CD14-positive monocyte (primary cell): ENCODE measurements around the gene NAPB. TPM values are rescaled to one million over a fixed set of nuclear protein-coding genes. Genes with fewer than 3 reads are reported as not detected.

Experiments used
- DNase-seq, 3 donors: peaks; one replicate each; pipeline ENCODE4 v3.0.0-alpha.2; 2011 to 2022
- H2AFZ ChIP-seq: 2 replicates; pipeline ENCODE4 v1.6.0; 2012; ENCODE audit warnings: mild to moderate bottlenecking, low read depth, low read length, inconsistent platforms; ENCODE audit not compliant: insufficient read depth, poor library complexity, severe bottlenecking
- H3K27ac ChIP-seq, 2 donors: 1 replicate in 1 of 2; 2 replicates in 1 of 2; pipeline ENCODE4 v1.5.1; 2012 to 2013; ENCODE audit warnings: low read length in 2 of 2, control low read depth in 1 of 2, inconsistent platforms in 1 of 2, low read depth in 1 of 2, mild to moderate bottlenecking in 1 of 2
- H3K27me3 ChIP-seq, 2 donors: one replicate each; pipeline versions ENCODE4 v1.6.0 to v1.6.1; 2011 to 2013; ENCODE audit warnings: low read length in 2 of 2; ENCODE audit not compliant: control insufficient read depth in 2 of 2, insufficient read depth in 2 of 2
- H3K36me3 ChIP-seq, 2 donors: replicated peaks in 1 of 2; 1 replicate in 1 of 2; 2 replicates in 1 of 2; pipeline versions ENCODE4 v1.5.1 to v1.6.1; 2012 to 2013; ENCODE audit warnings: low read length in 2 of 2, control low read depth in 1 of 2, inconsistent platforms in 1 of 2, mild to moderate bottlenecking in 1 of 2; ENCODE audit not compliant: insufficient read depth in 2 of 2, control insufficient read depth in 1 of 2
- H3K4me1 ChIP-seq, 2 donors: 1 replicate in 1 of 2; 2 replicates in 1 of 2; pipeline versions ENCODE4 v1.5.1 to v1.6.1; 2012 to 2013; ENCODE audit warnings: low read length in 2 of 2, control low read depth in 1 of 2, inconsistent platforms in 1 of 2, mild to moderate bottlenecking in 1 of 2, moderate library complexity in 1 of 2; ENCODE audit not compliant: insufficient read depth in 2 of 2, control insufficient read depth in 1 of 2
- H3K4me2 ChIP-seq: replicated peaks from 2 replicates; pipeline ENCODE3; 2012; ENCODE audit warnings: low read length, moderate library complexity, mild to moderate bottlenecking; ENCODE audit not compliant: poor library complexity, severe bottlenecking; ENCODE audit errors: extremely low read depth
- H3K4me3 ChIP-seq, 3 experiments: fragments of 200-600 bp in 1 of 3; sonication (generic) in 1 of 3; replicated peaks in 1 of 3; 1 replicate in 2 of 3; 2 replicates in 1 of 3; pipeline ENCODE4 v1.5.1; 2011 to 2013; ENCODE audit warnings: low read length in 3 of 3, mild to moderate bottlenecking in 3 of 3, control low read depth in 2 of 3, low read depth in 2 of 3, inconsistent platforms in 1 of 3, moderate library complexity in 1 of 3
- H3K79me2 ChIP-seq: 2 replicates; pipeline ENCODE4 v1.6.0; 2012; ENCODE audit warnings: mild to moderate bottlenecking, control low read depth, inconsistent platforms, low read length, moderate library complexity; ENCODE audit not compliant: insufficient read depth
- H3K9ac ChIP-seq: 2 replicates; pipeline ENCODE4 v1.6.0; 2017; ENCODE audit warnings: low read length, mild to moderate bottlenecking; ENCODE audit not compliant: insufficient read depth, poor library complexity, severe bottlenecking
- H3K9me3 ChIP-seq, 2 donors: replicated peaks in 1 of 2; 1 replicate in 1 of 2; 2 replicates in 1 of 2; pipeline versions ENCODE4 v1.5.1 to v1.6.1; 2012 to 2013; ENCODE audit warnings: low read length in 2 of 2, control low read depth in 1 of 2; ENCODE audit not compliant: control insufficient read depth in 1 of 2, insufficient read depth in 1 of 2
- H4K20me1 ChIP-seq: 2 replicates; pipeline ENCODE4 v1.6.0; 2012; ENCODE audit warnings: mild to moderate bottlenecking, low read length, control low read depth, moderate library complexity; ENCODE audit not compliant: insufficient read depth
- H3K27ac Mint-ChIP-seq, 7 donors: one replicate each; pipeline ENCODE4 v1.8.0; 2020; ENCODE audit warnings: mild to moderate bottlenecking in 7 of 7, mixed read lengths in 7 of 7, moderate library complexity in 6 of 7, inconsistent platforms in 2 of 7
- H3K27me3 Mint-ChIP-seq, 3 donors: one replicate each; pipeline ENCODE4 v1.8.0; 2021 to 2022; ENCODE audit warnings: low read depth in 3 of 3, mild to moderate bottlenecking in 3 of 3, mixed read lengths in 3 of 3, moderate library complexity in 3 of 3, inconsistent platforms in 1 of 3
- H3K36me3 Mint-ChIP-seq, 2 donors: one replicate each; pipeline ENCODE4 v1.8.0; 2020; ENCODE audit warnings: mixed read lengths in 2 of 2, inconsistent platforms in 1 of 2, mild to moderate bottlenecking in 1 of 2
- H3K4me1 Mint-ChIP-seq: one replicate; pipeline ENCODE4 v1.8.0; 2020; ENCODE audit warnings: mild to moderate bottlenecking, mixed read lengths
- H3K4me3 Mint-ChIP-seq, 2 donors: one replicate each; pipeline ENCODE4 v1.8.0; 2020; ENCODE audit warnings: mild to moderate bottlenecking in 2 of 2, mixed read lengths in 2 of 2, moderate library complexity in 1 of 2
- H3K9me3 Mint-ChIP-seq, 7 donors: one replicate each; pipeline ENCODE4 v1.8.0; 2020 to 2022; ENCODE audit warnings: mixed read lengths in 7 of 7, mild to moderate bottlenecking in 6 of 7, moderate library complexity in 6 of 7, inconsistent platforms in 2 of 7
- CTCF ChIP-seq: fragments of 200-600 bp; IDR thresholded peaks from one replicate; pipeline ENCODE4 v1.8.0; 2022; ENCODE audit warnings: antibody characterized with exemption, mild to moderate bottlenecking
- WGBS: methylation state at CpG from one replicate; pipeline ENCODE4 v1.1.5; 2013; ENCODE audit warnings: missing lambda C conversion rate; ENCODE audit not compliant: insufficient coverage; 5-methylcytosine and 5-hydroxymethylcytosine counted together
- intact Hi-C, 2 donors: fragments of 100-400 bp; cut with micrococcal nuclease; formaldehyde crosslinking; loops; one replicate each; pipeline versions ENCODE4 v1.15.0 to v1.15.1; 2023
- polyA plus RNA-seq, 3 donors: library from polyadenylated mRNA; depleted of rRNA in 1 of 3; unstranded in 2 of 3; stranded (reverse) in 1 of 3; fragments of 300-500 nt in 2 of 3; fragments of >200 nt in 1 of 3; fragmentation: Illumina TruSeq in 2 of 3; gene quantifications; 1 replicate in 2 of 3; 2 replicates in 1 of 3; pipeline ENCODE4 v1.2.3, GENCODE V29; 2012 to 2021

The NAPB gene
- polyA plus RNA-seq, 3 donors: 2.4 to 6.3 (median 2.6) TPM

GRCh38 chr20:23347791-23348190, 73.5 kb downstream of the NAPB start:
- Mint-ChIP-seq H3K4me3 (no peak overlapping the region), H3K4me1 (peaks cover 19% of the 10 kb centered on the region), H3K27me3 (no peaks in the 10 kb centered on the region), H3K27ac (no peak overlapping the region), H3K36me3 (no peaks in the 10 kb centered on the region), H3K9me3 (peaks cover 0 to 2% (median 0%) of the 10 kb centered on the region in 7 donors)
- peak in 1 of 3 donors; percentile 29 for DNase-seq
- no peaks in the 10 kb centered on the region for H3K27me3 ChIP-seq
- H3K36me3 ChIP-seq: no peaks in the 10 kb centered on the region
- no peak overlapping the region for H2AFZ ChIP-seq
- H3K79me2 ChIP-seq: peaks cover 23% of the 10 kb centered on the region
- no peak overlapping the region for H3K4me2 ChIP-seq
- no peak for TF ChIP-seq CTCF
- intact Hi-C loops: loop anchor here (2.0 to 10.0 kb wide), 4 partner anchors 13 to 653 kb away; no protein-coding TSS in a partner anchor
- 77% methylated on average over 5 of the region's 6 CpGs for WGBS
- H3K9ac ChIP-seq: no peak overlapping the region
- no peak overlapping the region for H3K27ac ChIP-seq
- H3K4me3 ChIP-seq: no peak overlapping the region
- H3K4me1 ChIP-seq: peaks cover 22 to 28% of the 10 kb centered on the region in 2 donors
- H3K9me3 ChIP-seq: no peaks in the 10 kb centered on the region
- H4K20me1 ChIP-seq: peaks cover 6% of the 10 kb centered on the region

DNA sequence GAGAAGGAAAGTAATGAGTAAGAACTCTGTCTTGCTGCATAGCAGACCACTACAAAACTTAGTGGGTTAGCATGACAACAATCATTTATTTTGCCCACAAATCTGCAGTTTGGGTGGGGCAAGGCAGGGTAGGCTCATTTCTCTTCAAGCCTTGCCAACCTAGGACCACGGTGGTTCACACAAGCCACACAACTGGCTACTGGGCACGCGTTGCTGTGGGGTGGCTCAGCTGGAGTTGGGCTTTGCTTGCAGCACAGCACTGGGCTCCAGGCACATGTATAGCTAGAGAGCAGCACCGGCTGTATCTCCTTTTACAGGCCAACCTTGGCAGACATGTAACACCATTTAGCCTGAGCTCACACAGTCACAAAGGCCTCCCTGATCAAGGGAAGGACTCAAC, 75.3 kb downstream of the NAPB start:
- Histone ChIP-seq H3K4me3 (no peak overlapping the region), H3K9ac (no peak overlapping the region), H3K36me3 (no peaks in the 10 kb centered on the region), H3K27ac (no peak overlapping the region), H3K79me2 (peaks cover 6% of the 10 kb centered on the region), H3K9me3 (no peaks in the 10 kb centered on the region), H3K4me2 (no peak overlapping the region), H3K27me3 (no peaks in the 10 kb centered on the region), H4K20me1 (no peaks in the 10 kb centered on the region), H3K4me1 (peaks cover 10 to 14% of the 10 kb centered on the region in 2 donors), H2AFZ (no peak overlapping the region)
- 93% methylated on average over 4 of the region's 4 CpGs for WGBS
- Mint-ChIP-seq H3K9me3 (peaks cover 0 to 2% (median 0%) of the 10 kb centered on the region in 7 donors), H3K27ac (no peak overlapping the region), H3K4me1 (peaks cover 12% of the 10 kb centered on the region), H3K36me3 (no peaks in the 10 kb centered on the region), H3K27me3 (peaks cover 0 to 2% (median 0%) of the 10 kb centered on the region in 3 donors), H3K4me3 (no peak overlapping the region)
- intact Hi-C loops: loop anchor here in 1 of 2 donors (10.0 kb wide), 3 partner anchors 59 to 651 kb away; no protein-coding TSS in a partner anchor
- DNase-seq: no peak
- TF ChIP-seq CTCF: no peak
